HEK293 (cell line): ENCODE measurements around the gene HP.
"Not testable (repeated sequence)": the region's sequence is repeated elsewhere in the genome, so short reads cannot be mapped to it uniquely, and the experiment has no call there.

Source experiments
- CTCF ChIP-seq: fragments of 450-650 bp; formaldehyde crosslinking; IDR thresholded peaks from 2 replicates; pipeline ENCODE4 v1.5.1; 2016; ENCODE audit warnings: missing biosample characterization, missing genetic modification characterization
- SALL2 ChIP-seq: fragments of 450-650 bp; formaldehyde crosslinking; IDR thresholded peaks from 2 replicates; pipeline ENCODE4 v1.5.0; 2017; ENCODE audit warnings: missing biosample characterization, mild to moderate bottlenecking, missing genetic modification characterization, borderline replicate concordance
- YY1 ChIP-seq: fragments of 450-650 bp; formaldehyde crosslinking; IDR thresholded peaks from 2 replicates; pipeline ENCODE4 v1.5.1; 2018; ENCODE audit warnings: missing biosample characterization, missing genetic modification characterization

GRCh38 chr16:72057313-72057712 is 3.0 kb downstream of the HP start:
- TF ChIP-seq CTCF (tag by site-specific recombination); SALL2; YY1 (tag by site-specific recombination): not testable (repeated sequence)
